Ishikawa (cell line): ENCODE results near the gene MEST.

ENCODE experiments used
- EGR1 ChIP-seq: IDR thresholded peaks from 2 replicates; pipeline ENCODE4 v1.6.1; 2012
- NFIC ChIP-seq: IDR thresholded peaks from 2 replicates; pipeline ENCODE4 v1.6.1; 2012
- REST ChIP-seq: IDR thresholded peaks from 2 replicates; pipeline ENCODE4 v1.6.1; 2012; ENCODE audit warnings: low read depth, mild to moderate bottlenecking
- TAF1 ChIP-seq: IDR thresholded peaks from 2 replicates; pipeline ENCODE4 v1.6.1; 2012; ENCODE audit warnings: low read depth, mild to moderate bottlenecking
- ZBTB7A ChIP-seq: IDR thresholded peaks from 2 replicates; pipeline ENCODE4 v1.6.1; 2012; ENCODE audit warnings: low read depth
- TF ChIP-seq, protein P1 (sequence below): IDR thresholded peaks from 2 replicates; pipeline ENCODE4 v1.6.1; 2012

GRCh38 chr7:130521258-130521951 lies 29.5 kb downstream of the MEST start:
- TF ChIP-seq ZBTB7A (no peak), REST (no peak), EGR1 (no peak), TAF1 (no peak), NFIC (no peak)
- TF ChIP-seq, protein P1, sequence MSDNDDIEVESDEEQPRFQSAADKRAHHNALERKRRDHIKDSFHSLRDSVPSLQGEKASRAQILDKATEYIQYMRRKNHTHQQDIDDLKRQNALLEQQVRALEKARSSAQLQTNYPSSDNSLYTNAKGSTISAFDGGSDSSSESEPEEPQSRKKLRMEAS: no peak
